Stimulated activated naive CD8-positive, alpha-beta T cell treated with anti-CD3 and anti-CD28 coated beads, Interleukin-15, amount 100 ng/mL, for 72 hours (primary cell): ENCODE data around the gene CAMK2N1.
"Not testable (repeated sequence)": the region's sequence is repeated elsewhere in the genome, so short reads cannot be mapped to it uniquely, and the experiment has no call there.

Experiments
- ATAC-seq: fragments of 150-1000 bp; cut with Tn5 transposase; 2 replicates; pipeline ENCODE4 v1.10.0; 2021; ENCODE audit warnings: mild to moderate bottlenecking, moderate library complexity
- DNase-seq, 2 donors: peaks; one replicate each; pipeline ENCODE4 v3.0.0; 2021 to 2022
- H3K27ac Mint-ChIP-seq, 2 donors: one replicate each; pipeline ENCODE4 v1.8.0; 2022; ENCODE audit warnings: mild to moderate bottlenecking in 2 of 2, mixed read lengths in 2 of 2, moderate library complexity in 2 of 2
- H3K27me3 Mint-ChIP-seq: one replicate; pipeline ENCODE4 v1.8.0; 2022; ENCODE audit warnings: mixed read lengths
- H3K4me1 Mint-ChIP-seq: one replicate; pipeline ENCODE4 v1.8.0; 2022; ENCODE audit warnings: mild to moderate bottlenecking, mixed read lengths
- H3K4me3 Mint-ChIP-seq, 2 donors: one replicate each; pipeline ENCODE4 v1.8.0; 2022; ENCODE audit warnings: mild to moderate bottlenecking in 2 of 2, mixed read lengths in 2 of 2, moderate library complexity in 1 of 2
- H3K9me3 Mint-ChIP-seq, 2 donors: one replicate each; pipeline ENCODE4 v1.8.0; 2022; ENCODE audit warnings: mixed read lengths in 2 of 2

The CAMK2N1 gene

GRCh38 chr1:20485527-20486456, at the start of gene CAMK2N1:
CAMK2N1 (minus strand) TSS chr1:20486210; CDS start chr1:20485379, 831 bp downstream.
- H3K27me3 Mint-ChIP-seq: peaks cover 87% of the 10 kb centered on the region

GRCh38 chr1:20534659-20535417, 48.8 kb upstream of the CAMK2N1 start:
- H3K27me3 Mint-ChIP-seq: peaks cover 67% of the 10 kb centered on the region
- H3K4me3 Mint-ChIP-seq: no peak overlapping the region
- DNase-seq: no peak
- ATAC-seq: no peak
- H3K4me1 Mint-ChIP-seq: no peaks in the 10 kb centered on the region
- H3K27ac Mint-ChIP-seq: no peak overlapping the region
- H3K9me3 Mint-ChIP-seq: no peaks in the 10 kb centered on the region

More at GRCh38 chr1:20485527-20486456, at the start of gene CAMK2N1:
- Mint-ChIP-seq H3K27ac (peak within 1 kb of the TSS; percentile 80 to 83), H3K4me1 (peaks cover 34% of the 10 kb centered on the region), H3K9me3 (no peaks in the 10 kb centered on the region), H3K4me3 (peak within 1 kb of the TSS; percentile 92 to 93)
- ATAC-seq (peak; percentile 72), DNase-seq (peak; percentile 41 to 43)

GRCh38 chr1:20533635-20534034, 47.6 kb upstream of the CAMK2N1 start:
- ATAC-seq (no peak), DNase-seq (no peak)
- H3K4me3 Mint-ChIP-seq: no peak overlapping the region
- no peaks in the 10 kb centered on the region for H3K4me1 Mint-ChIP-seq
- H3K27me3 Mint-ChIP-seq: peaks cover 70% of the 10 kb centered on the region
- no peak overlapping the region for H3K27ac Mint-ChIP-seq
- H3K9me3 Mint-ChIP-seq: no peaks in the 10 kb centered on the region

- H3K9me3 Mint-ChIP-seq: no peaks in the 10 kb centered on the region
- no peaks in the 10 kb centered on the region for H3K4me1 Mint-ChIP-seq
- DNase-seq (no peak), ATAC-seq (no peak)
- no peak overlapping the region for H3K4me3 Mint-ChIP-seq
- peaks cover 77% of the 10 kb centered on the region for H3K27me3 Mint-ChIP-seq
- H3K27ac Mint-ChIP-seq: no peak overlapping the region
Observed at GRCh38 chr1:20530901-20531300, 44.9 kb upstream of the CAMK2N1 start.

- no peak for DNase-seq
- Mint-ChIP-seq H3K4me1 (no peaks in the 10 kb centered on the region), H3K27ac (no peak overlapping the region), H3K27me3 (peaks cover 74% of the 10 kb centered on the region), H3K4me3 (no peak overlapping the region), H3K9me3 (no peaks in the 10 kb centered on the region)
- ATAC-seq: no peak
Observed at GRCh38 chr1:20530306-20530705, 44.3 kb upstream of the CAMK2N1 start.

GRCh38 chr1:20528221-20528620, 42.2 kb upstream of the CAMK2N1 start:
- no peaks in the 10 kb centered on the region for H3K9me3 Mint-ChIP-seq
- no peak for ATAC-seq
- no peaks in the 10 kb centered on the region for H3K4me1 Mint-ChIP-seq
- no peak overlapping the region for H3K4me3 Mint-ChIP-seq
- no peak for DNase-seq
- H3K27me3 Mint-ChIP-seq: peaks cover 53% of the 10 kb centered on the region
- H3K27ac Mint-ChIP-seq: no peak overlapping the region

- Mint-ChIP-seq H3K27me3 (peaks cover 49% of the 10 kb centered on the region), H3K4me1 (no peaks in the 10 kb centered on the region), H3K27ac (no peak overlapping the region)
Observed at GRCh38 chr1:20526267-20526666, 40.3 kb upstream of the CAMK2N1 start.

GRCh38 chr1:20521960-20522861, 36.2 kb upstream of the CAMK2N1 start:
- H3K27me3 Mint-ChIP-seq: peaks cover 34% of the 10 kb centered on the region
- H3K4me1 Mint-ChIP-seq: no peaks in the 10 kb centered on the region
- no peak overlapping the region for H3K27ac Mint-ChIP-seq
- H3K4me3 Mint-ChIP-seq: no peak overlapping the region
- ATAC-seq: no peak
- H3K9me3 Mint-ChIP-seq: no peaks in the 10 kb centered on the region
- peak; percentile 55 to 56 for DNase-seq

More at GRCh38 chr1:20526267-20526666, 40.3 kb upstream of the CAMK2N1 start:
- H3K4me3 Mint-ChIP-seq: no peak overlapping the region
- no peaks in the 10 kb centered on the region for H3K9me3 Mint-ChIP-seq
- ATAC-seq (no peak), DNase-seq (no peak)

GRCh38 chr1:20519609-20520262, 33.7 kb upstream of the CAMK2N1 start:
- not testable (repeated sequence) for H3K9me3 Mint-ChIP-seq, DNase-seq, H3K4me1 Mint-ChIP-seq, H3K4me3 Mint-ChIP-seq, ATAC-seq, H3K27ac Mint-ChIP-seq
- peaks cover 29% of the 10 kb centered on the region for H3K27me3 Mint-ChIP-seq

GRCh38 chr1:20511518-20512428, 25.8 kb upstream of the CAMK2N1 start:
- Mint-ChIP-seq H3K4me1 (peaks cover 14% of the 10 kb centered on the region), H3K27ac (no peak overlapping the region), H3K4me3 (no peak overlapping the region), H3K27me3 (peaks cover 20% of the 10 kb centered on the region), H3K9me3 (no peaks in the 10 kb centered on the region)
- ATAC-seq (no peak), DNase-seq (no peak)

GRCh38 chr1:20508411-20508771, 22.4 kb upstream of the CAMK2N1 start:
- peak overlapping the region; percentile 88 to 90 for H3K4me3 Mint-ChIP-seq
- peaks cover 37% of the 10 kb centered on the region for H3K4me1 Mint-ChIP-seq
- H3K27ac Mint-ChIP-seq: peak overlapping the region; percentile 94 to 97
- no peak for ATAC-seq
- H3K27me3 Mint-ChIP-seq: peaks cover 9% of the 10 kb centered on the region
- no peak for DNase-seq
- no peaks in the 10 kb centered on the region for H3K9me3 Mint-ChIP-seq

GRCh38 chr1:20507564-20508410, 21.8 kb upstream of the CAMK2N1 start, which contains the start of gene MUL1:
MUL1 (minus strand) TSS chr1:20508151; CDS start chr1:20508024, 127 bp downstream.
- Mint-ChIP-seq H3K4me1 (peaks cover 37% of the 10 kb centered on the region), H3K4me3 (peak within 1 kb of the TSS; percentile 88 to 90)

GRCh38 chr1:20507248-20507563, 21.2 kb upstream of the CAMK2N1 start:
- Mint-ChIP-seq H3K4me3 (peak overlapping the region; percentile 88 to 90), H3K27me3 (no peaks in the 10 kb centered on the region), H3K27ac (peak overlapping the region; percentile 94 to 97), H3K4me1 (peaks cover 37% of the 10 kb centered on the region), H3K9me3 (no peaks in the 10 kb centered on the region)
- ATAC-seq (peak; percentile 10), DNase-seq (no peak)

More at GRCh38 chr1:20507564-20508410, 21.8 kb upstream of the CAMK2N1 start, which contains the start of gene MUL1:
- DNase-seq: peak; percentile 86 to 91
- Mint-ChIP-seq H3K9me3 (no peaks in the 10 kb centered on the region), H3K27me3 (peaks cover 3% of the 10 kb centered on the region), H3K27ac (peak within 1 kb of the TSS; percentile 94 to 97)
- peak; percentile 100 for ATAC-seq
